CD14-positive monocyte (primary cell): ENCODE results near the gene HBG2. TPM values are rescaled to one million over a fixed set of nuclear protein-coding genes. Genes with fewer than 3 reads are reported as not detected.

Source experiments
- DNase-seq, 3 donors: peaks; one replicate each; pipeline ENCODE4 v3.0.0-alpha.2; 2011 to 2022
- H2AFZ ChIP-seq: 2 replicates; pipeline ENCODE4 v1.6.0; 2012; ENCODE audit warnings: mild to moderate bottlenecking, low read depth, low read length, inconsistent platforms; ENCODE audit not compliant: insufficient read depth, poor library complexity, severe bottlenecking
- H3K27ac ChIP-seq, 2 donors: 1 replicate in 1 of 2; 2 replicates in 1 of 2; pipeline ENCODE4 v1.5.1; 2012 to 2013; ENCODE audit warnings: low read length in 2 of 2, control low read depth in 1 of 2, inconsistent platforms in 1 of 2, low read depth in 1 of 2, mild to moderate bottlenecking in 1 of 2
- H3K27me3 ChIP-seq, 2 donors: one replicate each; pipeline versions ENCODE4 v1.6.0 to v1.6.1; 2011 to 2013; ENCODE audit warnings: low read length in 2 of 2; ENCODE audit not compliant: control insufficient read depth in 2 of 2, insufficient read depth in 2 of 2
- H3K36me3 ChIP-seq, 2 donors: replicated peaks in 1 of 2; 1 replicate in 1 of 2; 2 replicates in 1 of 2; pipeline versions ENCODE4 v1.5.1 to v1.6.1; 2012 to 2013; ENCODE audit warnings: low read length in 2 of 2, control low read depth in 1 of 2, inconsistent platforms in 1 of 2, mild to moderate bottlenecking in 1 of 2; ENCODE audit not compliant: insufficient read depth in 2 of 2, control insufficient read depth in 1 of 2
- H3K4me1 ChIP-seq, 2 donors: 1 replicate in 1 of 2; 2 replicates in 1 of 2; pipeline versions ENCODE4 v1.5.1 to v1.6.1; 2012 to 2013; ENCODE audit warnings: low read length in 2 of 2, control low read depth in 1 of 2, inconsistent platforms in 1 of 2, mild to moderate bottlenecking in 1 of 2, moderate library complexity in 1 of 2; ENCODE audit not compliant: insufficient read depth in 2 of 2, control insufficient read depth in 1 of 2
- H3K4me2 ChIP-seq: replicated peaks from 2 replicates; pipeline ENCODE3; 2012; ENCODE audit warnings: low read length, moderate library complexity, mild to moderate bottlenecking; ENCODE audit not compliant: poor library complexity, severe bottlenecking; ENCODE audit errors: extremely low read depth
- H3K4me3 ChIP-seq, 3 experiments: fragments of 200-600 bp in 1 of 3; sonication (generic) in 1 of 3; replicated peaks in 1 of 3; 1 replicate in 2 of 3; 2 replicates in 1 of 3; pipeline ENCODE4 v1.5.1; 2011 to 2013; ENCODE audit warnings: low read length in 3 of 3, mild to moderate bottlenecking in 3 of 3, control low read depth in 2 of 3, low read depth in 2 of 3, inconsistent platforms in 1 of 3, moderate library complexity in 1 of 3
- H3K79me2 ChIP-seq: 2 replicates; pipeline ENCODE4 v1.6.0; 2012; ENCODE audit warnings: mild to moderate bottlenecking, control low read depth, inconsistent platforms, low read length, moderate library complexity; ENCODE audit not compliant: insufficient read depth
- H3K9ac ChIP-seq: 2 replicates; pipeline ENCODE4 v1.6.0; 2017; ENCODE audit warnings: low read length, mild to moderate bottlenecking; ENCODE audit not compliant: insufficient read depth, poor library complexity, severe bottlenecking
- H3K9me3 ChIP-seq, 2 donors: replicated peaks in 1 of 2; 1 replicate in 1 of 2; 2 replicates in 1 of 2; pipeline versions ENCODE4 v1.5.1 to v1.6.1; 2012 to 2013; ENCODE audit warnings: low read length in 2 of 2, control low read depth in 1 of 2; ENCODE audit not compliant: control insufficient read depth in 1 of 2, insufficient read depth in 1 of 2
- H4K20me1 ChIP-seq: 2 replicates; pipeline ENCODE4 v1.6.0; 2012; ENCODE audit warnings: mild to moderate bottlenecking, low read length, control low read depth, moderate library complexity; ENCODE audit not compliant: insufficient read depth
- H3K27ac Mint-ChIP-seq, 7 donors: one replicate each; pipeline ENCODE4 v1.8.0; 2020; ENCODE audit warnings: mild to moderate bottlenecking in 7 of 7, mixed read lengths in 7 of 7, moderate library complexity in 6 of 7, inconsistent platforms in 2 of 7
- H3K27me3 Mint-ChIP-seq, 3 donors: one replicate each; pipeline ENCODE4 v1.8.0; 2021 to 2022; ENCODE audit warnings: low read depth in 3 of 3, mild to moderate bottlenecking in 3 of 3, mixed read lengths in 3 of 3, moderate library complexity in 3 of 3, inconsistent platforms in 1 of 3
- H3K36me3 Mint-ChIP-seq, 2 donors: one replicate each; pipeline ENCODE4 v1.8.0; 2020; ENCODE audit warnings: mixed read lengths in 2 of 2, inconsistent platforms in 1 of 2, mild to moderate bottlenecking in 1 of 2
- H3K4me1 Mint-ChIP-seq: one replicate; pipeline ENCODE4 v1.8.0; 2020; ENCODE audit warnings: mild to moderate bottlenecking, mixed read lengths
- H3K4me3 Mint-ChIP-seq, 2 donors: one replicate each; pipeline ENCODE4 v1.8.0; 2020; ENCODE audit warnings: mild to moderate bottlenecking in 2 of 2, mixed read lengths in 2 of 2, moderate library complexity in 1 of 2
- H3K9me3 Mint-ChIP-seq, 7 donors: one replicate each; pipeline ENCODE4 v1.8.0; 2020 to 2022; ENCODE audit warnings: mixed read lengths in 7 of 7, mild to moderate bottlenecking in 6 of 7, moderate library complexity in 6 of 7, inconsistent platforms in 2 of 7
- CTCF ChIP-seq: fragments of 200-600 bp; IDR thresholded peaks from one replicate; pipeline ENCODE4 v1.8.0; 2022; ENCODE audit warnings: antibody characterized with exemption, mild to moderate bottlenecking
- WGBS: methylation state at CpG from one replicate; pipeline ENCODE4 v1.1.5; 2013; ENCODE audit warnings: missing lambda C conversion rate; ENCODE audit not compliant: insufficient coverage; 5-methylcytosine and 5-hydroxymethylcytosine counted together
- intact Hi-C, 2 donors: fragments of 100-400 bp; cut with micrococcal nuclease; formaldehyde crosslinking; loops; one replicate each; pipeline versions ENCODE4 v1.15.0 to v1.15.1; 2023
- polyA plus RNA-seq, 3 donors: library from polyadenylated mRNA; depleted of rRNA in 1 of 3; unstranded in 2 of 3; stranded (reverse) in 1 of 3; fragments of 300-500 nt in 2 of 3; fragments of >200 nt in 1 of 3; fragmentation: Illumina TruSeq in 2 of 3; gene quantifications; 1 replicate in 2 of 3; 2 replicates in 1 of 3; pipeline ENCODE4 v1.2.3, GENCODE V29; 2012 to 2021

HBG2 gene
- polyA plus RNA-seq, 3 donors: 5.1 TPM; not detected in 2

GRCh38 chr11:5290106-5290505 is 35.5 kb upstream of the HBG2 start:
- Histone ChIP-seq H3K27ac (no peak overlapping the region), H3K4me1 (no peaks in the 10 kb centered on the region), H3K4me3 (no peak overlapping the region), H3K9me3 (no peaks in the 10 kb centered on the region), H3K4me2 (no peak overlapping the region), H2AFZ (no peak overlapping the region), H3K27me3 (no peaks in the 10 kb centered on the region), H3K9ac (no peak overlapping the region), H4K20me1 (no peaks in the 10 kb centered on the region), H3K36me3 (no peaks in the 10 kb centered on the region), H3K79me2 (no peaks in the 10 kb centered on the region)
- Mint-ChIP-seq H3K27me3 (peaks cover 0 to 2% (median 0%) of the 10 kb centered on the region in 3 donors), H3K27ac (no peak overlapping the region), H3K9me3 (peaks cover 0 to 5% (median 0%) of the 10 kb centered on the region in 7 donors), H3K4me1 (no peaks in the 10 kb centered on the region), H3K36me3 (no peaks in the 10 kb centered on the region), H3K4me3 (no peak overlapping the region)
- intact Hi-C loops: no loop called here
- DNase-seq: no peak
- no CpG with 5 or more reads among the region's 1 CpG for WGBS
- no peak for TF ChIP-seq CTCF

GRCh38 chr11:5289696-5290095 is 35.1 kb upstream of the HBG2 start:
- H3K27me3 ChIP-seq: no peaks in the 10 kb centered on the region
- H3K4me2 ChIP-seq: no peak overlapping the region

More at GRCh38 chr11:5289696-5290095, 35.1 kb upstream of the HBG2 start:
- H3K36me3 Mint-ChIP-seq: no peaks in the 10 kb centered on the region
- TF ChIP-seq CTCF: no peak
- H3K9me3 ChIP-seq: no peaks in the 10 kb centered on the region
- intact Hi-C loops: no loop called here
- no peak for DNase-seq
- no peaks in the 10 kb centered on the region for H3K36me3 ChIP-seq
- H4K20me1 ChIP-seq: no peaks in the 10 kb centered on the region
- H3K4me1 ChIP-seq: no peaks in the 10 kb centered on the region
- no peak overlapping the region for H3K4me3 Mint-ChIP-seq
- no peaks in the 10 kb centered on the region for H3K79me2 ChIP-seq
- no peak overlapping the region for H3K27ac Mint-ChIP-seq
- H2AFZ ChIP-seq: no peak overlapping the region
- H3K4me3 ChIP-seq: no peak overlapping the region
- H3K27me3 Mint-ChIP-seq: peaks cover 0 to 2% (median 0%) of the 10 kb centered on the region in 3 donors
- H3K4me1 Mint-ChIP-seq: no peaks in the 10 kb centered on the region
- H3K27ac ChIP-seq: no peak overlapping the region
- peaks cover 0 to 5% (median 0%) of the 10 kb centered on the region in 7 donors for H3K9me3 Mint-ChIP-seq
- no peak overlapping the region for H3K9ac ChIP-seq
